GM23338 (cell line): ENCODE measurements around the gene MRPS6. TPM values are rescaled to one million over a fixed set of nuclear protein-coding genes. Genes with fewer than 3 reads are reported as not detected.

Experiments
- ZNF462 ChIP-seq: fragments of 250-450 bp; sonication (Bioruptor Pico); IDR thresholded peaks from 2 replicates; pipeline ENCODE4 v1.5.0; 2020; ENCODE audit warnings: mild to moderate bottlenecking, moderate library complexity
- polyA plus RNA-seq: library from polyadenylated mRNA; unstranded; fragments of >200 nt; fragmentation: Nextera tagmentation; extraction: Ambion mirVana; gene quantifications from 2 replicates; pipeline ENCODE4 v1.2.1, GENCODE V29; 2016
- total RNA-seq: library from RNA; depleted of rRNA; stranded (reverse); fragments of >200 nt; shearing (Covaris generic); gene quantifications from 2 replicates; pipeline ENCODE4 v1.2.3, GENCODE V29; 2014; rRNA removed

MRPS6 gene
- total and polyA plus RNA-seq, 2 experiments from 2014 or later = 80.5 to 242 TPM

- no peak for TF ChIP-seq ZNF462 (CRISPR knock-in tag)
Measured at GRCh38 chr21:34191876-34192275, 118.5 kb downstream of the MRPS6 start (continued).

Other genes starting within 250 kb of the MRPS6 start
- 236 and 244 TPM in 2 replicates for gene ATP5PO, start 157.8 kb upstream of the MRPS6 start, total RNA-seq
- 437 and 522 TPM in 2 replicates for gene ATP5PO, start 157.8 kb upstream of the MRPS6 start, polyA plus RNA-seq
- gene SLC5A3, start within 50 bp of the MRPS6 start, total RNA-seq = 31.7 and 32.7 TPM in 2 replicates
- gene SLC5A3, start within 50 bp of the MRPS6 start, polyA plus RNA-seq = 5.7 and 6.2 TPM in 2 replicates